CD8-positive, alpha-beta memory T cell (primary cell): ENCODE data around the gene MYH9. TPM values are rescaled to one million over a fixed set of nuclear protein-coding genes. Genes with fewer than 3 reads are reported as not detected.

Source experiments
- CTCF ChIA-PET: fragments of 350-600 bp; sonication (Branson Sonifier 250); formaldehyde crosslinking; loops from one replicate; lab custom pipeline; 2021; ENCODE audit warnings: antibody characterized with exemption; lab: Charles Lee
- POLR2A ChIA-PET: fragments of 350-600 bp; sonication (Branson Sonifier 250); formaldehyde crosslinking; loops from one replicate; lab custom pipeline; 2021; ENCODE audit warnings: antibody characterized with exemption; lab: Charles Lee
- DNase-seq, 5 donors: peaks; one replicate each; pipeline versions ENCODE4 v3.0.0 to v3.0.0-alpha.2; 2020 to 2022; ENCODE audit warnings: mixed read lengths in 1 of 5
- H3K27ac ChIP-seq: one replicate; pipeline ENCODE4 v1.7.0; 2013; ENCODE audit warnings: low read depth, mild to moderate bottlenecking, low read length, moderate library complexity
- H3K27me3 ChIP-seq: 2 replicates; pipeline ENCODE4 v1.7.0; 2013; ENCODE audit warnings: low read length, mild to moderate bottlenecking; ENCODE audit not compliant: insufficient read depth, poor library complexity, severe bottlenecking
- H3K36me3 ChIP-seq: 2 replicates; pipeline ENCODE4 v1.7.0; 2013; ENCODE audit warnings: mild to moderate bottlenecking, low read length, moderate library complexity; ENCODE audit not compliant: insufficient read depth
- H3K4me1 ChIP-seq: 2 replicates; pipeline ENCODE4 v1.7.0; 2013; ENCODE audit warnings: mild to moderate bottlenecking, low read length, moderate library complexity; ENCODE audit not compliant: insufficient read depth
- H3K4me3 ChIP-seq: 2 replicates; pipeline ENCODE4 v1.7.0; 2013; ENCODE audit warnings: mild to moderate bottlenecking, low read length
- H3K9me3 ChIP-seq: 2 replicates; pipeline ENCODE4 v1.7.0; 2013; ENCODE audit warnings: mild to moderate bottlenecking, low read length
- H3K27ac Mint-ChIP-seq, 8 donors: one replicate each; pipeline ENCODE4 v1.8.0; 2020 to 2021; ENCODE audit warnings: mixed read lengths in 8 of 8, mild to moderate bottlenecking in 6 of 8, inconsistent platforms in 3 of 8, moderate library complexity in 3 of 8
- H3K27me3 Mint-ChIP-seq, 2 donors: one replicate each; pipeline ENCODE4 v1.8.0; 2020 to 2021; ENCODE audit warnings: mixed read lengths in 2 of 2, mild to moderate bottlenecking in 1 of 2, moderate library complexity in 1 of 2
- H3K36me3 Mint-ChIP-seq, 3 donors: one replicate each; pipeline ENCODE4 v1.8.0; 2020 to 2021; ENCODE audit warnings: mixed read lengths in 3 of 3, inconsistent platforms in 1 of 3, mild to moderate bottlenecking in 1 of 3
- H3K4me1 Mint-ChIP-seq, 3 donors: one replicate each; pipeline ENCODE4 v1.8.0; 2020 to 2021; ENCODE audit warnings: mixed read lengths in 3 of 3, inconsistent platforms in 1 of 3, mild to moderate bottlenecking in 1 of 3
- H3K4me3 Mint-ChIP-seq, 7 donors: one replicate each; pipeline ENCODE4 v1.8.0; 2020 to 2021; ENCODE audit warnings: mixed read lengths in 7 of 7, mild to moderate bottlenecking in 6 of 7, moderate library complexity in 4 of 7, inconsistent platforms in 2 of 7
- H3K9me3 Mint-ChIP-seq, 5 donors: one replicate each; pipeline ENCODE4 v1.8.0; 2020 to 2022; ENCODE audit warnings: mixed read lengths in 5 of 5, mild to moderate bottlenecking in 3 of 5, moderate library complexity in 2 of 5, inconsistent platforms in 1 of 5
- polyA plus RNA-seq: library from polyadenylated mRNA; unstranded; fragments of 300-500 nt; fragmentation: Illumina TruSeq; gene quantifications from one replicate; pipeline ENCODE4 v1.2.3, GENCODE V29; 2021
- total RNA-seq, 2 experiments: library from RNA; stranded (reverse); gene quantifications; one replicate each; pipeline ENCODE4 v1.2.3, GENCODE V29; 2021

Gene MYH9
- total and polyA plus RNA-seq, 3 experiments from 2014 or later = 425 to 684 (median 680) TPM

- ChIA-PET CTCF (interaction anchor here (2.5 to 3.5 kb wide), 3 partner anchors 15 to 62 kb away, joined by 14 to 32 read pairs (median 17); no protein-coding TSS in a partner anchor), POLR2A (interaction anchor here (2.8 kb wide), 1 partner anchor 25 kb away, joined by 17 read pairs; the partner anchor contains the start of gene MYH9)
- Histone ChIP-seq H3K36me3 (peaks cover 17% of the 10 kb centered on the region), H3K9me3 (no peaks in the 10 kb centered on the region), H3K4me1 (peaks cover 98% of the 10 kb centered on the region), H3K27me3 (no peaks in the 10 kb centered on the region), H3K4me3 (peak overlapping the region; percentile 17), H3K27ac (no peak overlapping the region)
- DNase-seq = no peak
- Mint-ChIP-seq H3K4me3 (peak overlapping the region; percentile 39 to 84 (median 77)), H3K4me1 (peaks cover 93 to 100% (median 99%) of the 10 kb centered on the region in 3 donors), H3K9me3 (no peaks in the 10 kb centered on the region), H3K27ac (peak overlapping the region; percentile 93 to 99 (median 94)), H3K27me3 (peaks cover 0 to 3% of the 10 kb centered on the region in 2 donors), H3K36me3 (peaks cover 4 to 61% (median 5%) of the 10 kb centered on the region in 3 donors)
Measured at GRCh38 chr22:36363349-36363981, 24.3 kb downstream of the MYH9 start.

- Histone ChIP-seq H3K36me3 (peaks cover 17% of the 10 kb centered on the region), H3K27ac (peak overlapping the region; percentile 9), H3K4me1 (peaks cover 98% of the 10 kb centered on the region), H3K4me3 (peak overlapping the region; percentile 17), H3K9me3 (no peaks in the 10 kb centered on the region), H3K27me3 (no peaks in the 10 kb centered on the region)
- Mint-ChIP-seq H3K4me3 (peak overlapping the region; percentile 39 to 84 (median 72)), H3K9me3 (no peaks in the 10 kb centered on the region), H3K36me3 (peaks cover 4 to 61% (median 5%) of the 10 kb centered on the region in 3 donors), H3K27me3 (peaks cover 0 to 3% of the 10 kb centered on the region in 2 donors), H3K27ac (peak overlapping the region; percentile 93 to 99 (median 94)), H3K4me1 (peaks cover 91 to 99% (median 99%) of the 10 kb centered on the region in 3 donors)
- peak in 1 of 5 donors; percentile 44 for DNase-seq
- ChIA-PET CTCF (interaction anchor here (1.5 to 3.5 kb wide), 3 partner anchors 10 to 62 kb away, joined by 5 to 17 read pairs (median 14); no protein-coding TSS in a partner anchor), POLR2A (interaction anchor here (2.8 kb wide), 1 partner anchor 25 kb away, joined by 17 read pairs; the partner anchor contains the start of gene MYH9)
Measured at GRCh38 chr22:36362932-36363331, 24.8 kb downstream of the MYH9 start.

GRCh38 chr22:36362075-36362474 lies 25.7 kb downstream of the MYH9 start:
- no peak overlapping the region for H3K4me3 ChIP-seq
- no peaks in the 10 kb centered on the region for H3K27me3 ChIP-seq
- ChIA-PET CTCF (interaction anchor here (1.1 to 1.5 kb wide), 2 partner anchors 9 to 30 kb away, joined by 4 to 5 read pairs; no protein-coding TSS in a partner anchor), POLR2A (interaction anchor here (0.5 to 1.4 kb wide), 3 partner anchors 12 to 25 kb away, joined by 3 to 4 read pairs (median 3); no protein-coding TSS in a partner anchor)
- H3K4me3 Mint-ChIP-seq = peak overlapping the region; percentile 13 to 77 (median 65)
- peaks cover 4 to 60% (median 5%) of the 10 kb centered on the region in 3 donors for H3K36me3 Mint-ChIP-seq
- peaks cover 12% of the 10 kb centered on the region for H3K36me3 ChIP-seq
- H3K27ac ChIP-seq = no peak overlapping the region
- H3K4me1 Mint-ChIP-seq = peaks cover 91 to 99% (median 99%) of the 10 kb centered on the region in 3 donors
- no peaks in the 10 kb centered on the region for H3K9me3 ChIP-seq
- peaks cover 98% of the 10 kb centered on the region for H3K4me1 ChIP-seq
- H3K27ac Mint-ChIP-seq = peak overlapping the region; percentile 93 to 99 (median 94)
- H3K9me3 Mint-ChIP-seq = no peaks in the 10 kb centered on the region
- DNase-seq = no peak
- H3K27me3 Mint-ChIP-seq = peaks cover 0 to 3% of the 10 kb centered on the region in 2 donors

- peak overlapping the region; percentile 93 to 99 (median 94) for H3K27ac Mint-ChIP-seq
- peaks cover 98% of the 10 kb centered on the region for H3K4me1 ChIP-seq
- H3K27me3 Mint-ChIP-seq = peaks cover 0 to 2% of the 10 kb centered on the region in 2 donors
- CTCF ChIA-PET = interaction anchor here (1.3 kb wide), 1 partner anchor 24 kb away, joined by 4 read pairs; no protein-coding TSS in a partner anchor
- peaks cover 89 to 99% (median 99%) of the 10 kb centered on the region in 3 donors for H3K4me1 Mint-ChIP-seq
- no peaks in the 10 kb centered on the region for H3K9me3 Mint-ChIP-seq
- POLR2A ChIA-PET = interaction anchor here (1.3 to 3.5 kb wide), 2 partner anchors 16 to 24 kb away, joined by 7 to 15 read pairs; no protein-coding TSS in a partner anchor
- H3K27me3 ChIP-seq = no peaks in the 10 kb centered on the region
- peak in 1 of 5 donors; percentile 42 for DNase-seq
- peaks cover 6% of the 10 kb centered on the region for H3K36me3 ChIP-seq
- H3K27ac ChIP-seq = no peak overlapping the region
- H3K9me3 ChIP-seq = no peaks in the 10 kb centered on the region
- peak overlapping the region; percentile 7 for H3K4me3 ChIP-seq
- peaks cover 0 to 55% (median 3%) of the 10 kb centered on the region in 3 donors for H3K36me3 Mint-ChIP-seq
- H3K4me3 Mint-ChIP-seq = peak overlapping the region in 6 of 7 donors; percentile 54 to 76 (median 64)
Measured at GRCh38 chr22:36360871-36361383, 26.8 kb downstream of the MYH9 start.

GRCh38 chr22:36360011-36360410 lies 27.8 kb downstream of the MYH9 start:
- Mint-ChIP-seq H3K27me3 (peaks cover 0 to 2% of the 10 kb centered on the region in 2 donors), H3K4me3 (peak overlapping the region; percentile 45 to 76 (median 70)), H3K27ac (peak overlapping the region; percentile 92 to 99 (median 95)), H3K4me1 (peaks cover 94 to 99% (median 99%) of the 10 kb centered on the region in 3 donors), H3K9me3 (no peaks in the 10 kb centered on the region), H3K36me3 (peaks cover 0 to 60% (median 3%) of the 10 kb centered on the region in 3 donors)
- CTCF ChIA-PET = interaction anchor here (1.2 to 2.7 kb wide), 5 partner anchors 19 to 127 kb away, joined by 3 to 9 read pairs (median 4); no protein-coding TSS in a partner anchor
- H3K27ac ChIP-seq = no peak overlapping the region
- DNase-seq = no peak
- H3K27me3 ChIP-seq = no peaks in the 10 kb centered on the region
- H3K36me3 ChIP-seq = peaks cover 6% of the 10 kb centered on the region
- H3K4me3 ChIP-seq = no peak overlapping the region
- H3K9me3 ChIP-seq = no peaks in the 10 kb centered on the region
- POLR2A ChIA-PET = interaction anchor here (0.6 to 3.5 kb wide), 3 partner anchors 17 to 46 kb away, joined by 4 to 15 read pairs (median 7); no protein-coding TSS in a partner anchor
- peaks cover 98% of the 10 kb centered on the region for H3K4me1 ChIP-seq

GRCh38 chr22:36359470-36359996 lies 28.2 kb downstream of the MYH9 start:
- Histone ChIP-seq H3K36me3 (peaks cover 6% of the 10 kb centered on the region), H3K9me3 (no peaks in the 10 kb centered on the region), H3K27me3 (no peaks in the 10 kb centered on the region), H3K4me1 (peaks cover 98% of the 10 kb centered on the region), H3K4me3 (peak overlapping the region; percentile 5), H3K27ac (no peak overlapping the region)
- H3K4me1 Mint-ChIP-seq = peaks cover 94 to 99% (median 99%) of the 10 kb centered on the region in 3 donors
- H3K9me3 Mint-ChIP-seq = no peaks in the 10 kb centered on the region
- peaks cover 0 to 5% of the 10 kb centered on the region in 2 donors for H3K27me3 Mint-ChIP-seq
- DNase-seq = no peak
- POLR2A ChIA-PET = interaction anchor here (0.5 to 3.5 kb wide), 5 partner anchors 16 to 46 kb away, joined by 3 to 15 read pairs (median 4); no protein-coding TSS in a partner anchor
- H3K27ac Mint-ChIP-seq = peak overlapping the region; percentile 92 to 99 (median 95)
- peaks cover 0 to 60% (median 5%) of the 10 kb centered on the region in 3 donors for H3K36me3 Mint-ChIP-seq
- H3K4me3 Mint-ChIP-seq = peak overlapping the region; percentile 60 to 76 (median 71)
- CTCF ChIA-PET = interaction anchor here (0.6 to 2.7 kb wide), 6 partner anchors 20 to 127 kb away, joined by 3 to 9 read pairs (median 3); partner anchors contain the start of gene APOL2
